Caco-2 (cell line): Measurements from ENCODE around the gene ST8SIA6. TPM values are rescaled to one million over a fixed set of nuclear protein-coding genes. Genes with fewer than 3 reads are reported as not detected.
A peak's percentile ranks its signal among the peaks of the same experiment; 100 is the strongest.

ENCODE experiments used
- BruUV-seq: library from RNA; stranded (reverse); fragments of 400-500 nt; replicated peaks from 2 replicates; lab custom pipeline; 2021; lab: Mats Ljungman, UMichigan
- CTCF ChIA-PET: fragments of 300-600 bp; sonication (Branson Sonifier 250); formaldehyde crosslinking; loops from one replicate; lab custom pipeline; 2022; ENCODE audit warnings: antibody characterized with exemption; lab: Charles Lee
- POLR2A ChIA-PET: fragments of 300-600 bp; sonication (Branson Sonifier 250); formaldehyde crosslinking; loops from one replicate; lab custom pipeline; 2022; ENCODE audit warnings: antibody characterized with exemption; lab: Charles Lee
- DNase-seq, 2 experiments: peaks; one replicate each; pipeline versions ENCODE4 v3.0.0 to v3.0.0-alpha.2; 2020 to 2022
- H3K27me3 ChIP-seq: replicated peaks from 2 replicates; pipeline ENCODE4 v1.6.0; 2011; ENCODE audit warnings: low read length; ENCODE audit not compliant: control insufficient read depth, insufficient read depth
- H3K36me3 ChIP-seq: 2 replicates; pipeline ENCODE4 v1.5.1; 2011; ENCODE audit warnings: low read length; ENCODE audit not compliant: control insufficient read depth, insufficient read depth
- H3K4me1 ChIP-seq: fragments of 250-450 bp; sonication (Bioruptor Pico); 2 replicates; pipeline ENCODE4 v1.5.1; 2020; ENCODE audit warnings: mild to moderate bottlenecking
- H3K4me3 ChIP-seq: 2 replicates; pipeline ENCODE4 v1.5.1; 2011; ENCODE audit warnings: low read depth, mild to moderate bottlenecking, control low read depth, low read length
- H3K9me3 ChIP-seq: fragments of 250-450 bp; sonication (Bioruptor Pico); 2 replicates; pipeline ENCODE4 v1.5.1; 2020; ENCODE audit warnings: mild to moderate bottlenecking, moderate library complexity
- H3K27ac Mint-ChIP-seq: one replicate; pipeline ENCODE4 v1.8.0; 2022; ENCODE audit warnings: mixed read lengths; ENCODE audit not compliant: unreplicated experiment
- H3K27me3 Mint-ChIP-seq: one replicate; pipeline ENCODE4 v1.8.0; 2022; ENCODE audit warnings: mixed read lengths; ENCODE audit not compliant: insufficient read depth, unreplicated experiment
- H3K36me3 Mint-ChIP-seq: one replicate; pipeline ENCODE4 v1.8.0; 2022; ENCODE audit warnings: mild to moderate bottlenecking, mixed read lengths; ENCODE audit not compliant: insufficient read depth, unreplicated experiment
- H3K4me1 Mint-ChIP-seq: one replicate; pipeline ENCODE4 v1.8.0; 2022; ENCODE audit warnings: low read depth, mixed read lengths; ENCODE audit not compliant: unreplicated experiment
- H3K4me3 Mint-ChIP-seq: one replicate; pipeline ENCODE4 v1.8.0; 2022; ENCODE audit warnings: mild to moderate bottlenecking, moderate library complexity, mixed read lengths; ENCODE audit not compliant: unreplicated experiment
- H3K9me3 Mint-ChIP-seq: one replicate; pipeline ENCODE4 v1.8.0; 2022; ENCODE audit warnings: mixed read lengths; ENCODE audit not compliant: unreplicated experiment
- intact Hi-C: fragments of 100-400 bp; cut with micrococcal nuclease; formaldehyde crosslinking; loops from one replicate; pipeline ENCODE4 v1.10.0; 2022; ENCODE audit not compliant: unreplicated experiment
- total RNA-seq: library from RNA; stranded (reverse); gene quantifications from 2 replicates; pipeline ENCODE4 v1.2.3, GENCODE V29; 2022
- TF ChIP-seq, protein P1 (sequence below), 2 experiments: fragments of 200-600 bp in 1 of 2; IDR thresholded peaks; 1 replicate in 1 of 2; 2 replicates in 1 of 2; pipeline versions ENCODE4 v1.5.1 to v1.8.0; 2011 to 2022; ENCODE audit warnings: antibody characterized with exemption in 1 of 2, control low read depth in 1 of 2, inconsistent platforms in 1 of 2, low read depth in 1 of 2, low read length in 1 of 2, mild to moderate bottlenecking in 1 of 2, moderate library complexity in 1 of 2; ENCODE audit not compliant: insufficient read depth in 1 of 2, severe bottlenecking in 1 of 2, unreplicated experiment in 1 of 2

ST8SIA6 gene
- total RNA-seq, 1 experiment from 2014 or later, result 0.16 TPM

DNA sequence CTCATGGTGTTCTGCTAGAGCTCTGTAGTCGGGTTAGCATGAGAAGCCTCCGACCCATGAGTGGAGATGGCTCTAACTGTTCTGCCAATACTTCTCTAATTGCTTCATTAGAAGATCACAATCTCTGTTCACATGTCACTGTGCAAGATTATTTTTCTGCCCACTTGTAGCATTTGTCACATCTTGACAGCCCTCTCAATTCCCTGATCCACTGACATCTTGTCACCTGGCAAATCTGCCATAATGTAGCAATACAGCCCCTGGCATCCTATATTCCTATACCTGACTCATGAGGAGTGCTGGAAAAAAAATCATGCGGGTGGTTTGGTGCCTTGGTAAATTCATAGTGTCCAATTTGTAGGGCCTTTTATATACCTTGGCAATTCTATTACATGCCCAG is 58.4 kb downstream of the ST8SIA6 start:
- TF ChIP-seq, protein P1, sequence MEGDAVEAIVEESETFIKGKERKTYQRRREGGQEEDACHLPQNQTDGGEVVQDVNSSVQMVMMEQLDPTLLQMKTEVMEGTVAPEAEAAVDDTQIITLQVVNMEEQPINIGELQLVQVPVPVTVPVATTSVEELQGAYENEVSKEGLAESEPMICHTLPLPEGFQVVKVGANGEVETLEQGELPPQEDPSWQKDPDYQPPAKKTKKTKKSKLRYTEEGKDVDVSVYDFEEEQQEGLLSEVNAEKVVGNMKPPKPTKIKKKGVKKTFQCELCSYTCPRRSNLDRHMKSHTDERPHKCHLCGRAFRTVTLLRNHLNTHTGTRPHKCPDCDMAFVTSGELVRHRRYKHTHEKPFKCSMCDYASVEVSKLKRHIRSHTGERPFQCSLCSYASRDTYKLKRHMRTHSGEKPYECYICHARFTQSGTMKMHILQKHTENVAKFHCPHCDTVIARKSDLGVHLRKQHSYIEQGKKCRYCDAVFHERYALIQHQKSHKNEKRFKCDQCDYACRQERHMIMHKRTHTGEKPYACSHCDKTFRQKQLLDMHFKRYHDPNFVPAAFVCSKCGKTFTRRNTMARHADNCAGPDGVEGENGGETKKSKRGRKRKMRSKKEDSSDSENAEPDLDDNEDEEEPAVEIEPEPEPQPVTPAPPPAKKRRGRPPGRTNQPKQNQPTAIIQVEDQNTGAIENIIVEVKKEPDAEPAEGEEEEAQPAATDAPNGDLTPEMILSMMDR (IDR thresholded peaks at IDR 0.05; ENCODE audit: insufficient read depth in 1 of 2, low read depth in 1 of 2, low read length in 1 of 2, severe bottlenecking in 1 of 2, unreplicated experiment in 1 of 2), result no peak

DNA sequence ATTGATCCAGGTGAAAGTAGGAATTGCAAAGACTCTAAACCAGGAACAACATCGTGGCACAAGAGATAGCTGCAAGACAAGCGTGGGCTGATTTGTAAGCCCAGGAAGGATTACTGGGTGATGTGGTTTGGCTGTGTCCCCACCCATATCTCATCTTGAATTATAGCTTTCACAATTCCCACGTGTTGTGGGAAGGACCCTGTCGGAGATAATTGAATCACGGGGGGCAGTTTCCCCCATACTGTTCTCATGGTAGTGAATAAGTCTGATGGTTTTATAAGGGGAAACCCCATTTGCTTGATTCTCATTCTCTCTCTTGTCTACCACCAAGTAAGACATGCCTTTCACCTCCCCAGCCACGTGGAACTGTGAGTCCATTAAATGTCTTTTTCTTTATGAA is 59.5 kb downstream of the ST8SIA6 start:
- no TSS peak for BruUV-seq
- TF ChIP-seq, protein P1 (IDR thresholded peaks at IDR 0.05; ENCODE audit: insufficient read depth in 1 of 2, low read depth in 1 of 2, low read length in 1 of 2, severe bottlenecking in 1 of 2, unreplicated experiment in 1 of 2), result no peak
- Histone ChIP-seq H3K36me3 (no peaks in the 10 kb centered on the region), H3K27me3 (no peaks in the 10 kb centered on the region), H3K4me1 (peaks cover 3% of the 10 kb centered on the region), H3K9me3 (no peaks in the 10 kb centered on the region), H3K4me3 (no peak overlapping the region)
- intact Hi-C loops, result no loop called here
- Mint-ChIP-seq H3K9me3 (peaks cover 10% of the 10 kb centered on the region), H3K4me1 (no peaks in the 10 kb centered on the region), H3K27ac (no peak overlapping the region), H3K4me3 (no peak overlapping the region), H3K36me3 (no peaks in the 10 kb centered on the region), H3K27me3 (no peaks in the 10 kb centered on the region)
- DNase-seq, result no peak
- CTCF ChIA-PET, result no interaction called here
- POLR2A ChIA-PET, result no interaction called here

More for the DNA sequence above, 58.4 kb downstream of the ST8SIA6 start:
- Histone ChIP-seq H3K4me3 (no peak overlapping the region), H3K4me1 (no peaks in the 10 kb centered on the region), H3K36me3 (no peaks in the 10 kb centered on the region), H3K27me3 (no peaks in the 10 kb centered on the region), H3K9me3 (no peaks in the 10 kb centered on the region)
- DNase-seq, result no peak
- Mint-ChIP-seq H3K36me3 (no peaks in the 10 kb centered on the region), H3K27me3 (no peaks in the 10 kb centered on the region), H3K9me3 (peaks cover 10% of the 10 kb centered on the region), H3K4me1 (no peaks in the 10 kb centered on the region), H3K27ac (no peak overlapping the region), H3K4me3 (no peak overlapping the region)
- ChIA-PET CTCF (no interaction called here), POLR2A (no interaction called here)
- BruUV-seq, result no TSS peak
- intact Hi-C loops, result no loop called here

DNA sequence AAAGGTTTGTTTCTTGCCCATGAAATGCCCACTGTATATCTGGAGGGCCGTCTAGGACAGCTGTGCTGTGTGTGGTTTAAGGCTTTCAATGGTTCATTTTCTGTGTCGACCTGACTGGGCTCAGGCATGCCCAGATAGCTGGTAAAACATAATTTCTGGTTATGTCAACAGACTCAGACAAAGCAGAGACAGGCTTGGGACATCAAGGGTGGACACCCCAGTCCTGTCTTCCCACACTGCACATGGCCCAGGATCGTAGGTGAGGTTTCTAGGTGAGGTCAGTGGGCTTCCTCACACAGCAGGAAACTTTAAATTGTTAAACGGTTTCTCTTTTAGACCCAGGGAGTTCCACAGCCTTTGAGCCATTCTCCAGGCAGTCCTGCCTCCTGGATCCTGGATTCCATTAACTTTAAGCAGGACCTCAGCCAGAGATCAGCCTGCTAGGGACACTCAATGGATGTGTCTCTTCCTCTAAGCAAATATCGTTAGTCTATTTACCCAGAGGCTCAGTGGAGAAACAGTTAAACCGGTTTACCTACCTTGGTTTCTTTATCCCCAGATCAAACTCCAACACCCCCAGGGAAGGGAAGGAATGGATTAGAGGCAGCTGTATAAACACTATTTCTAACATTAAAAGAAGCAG is 66.4 kb downstream of the ST8SIA6 start:
- Histone ChIP-seq H3K4me1 (peaks cover 34% of the 10 kb centered on the region), H3K9me3 (peaks cover 15% of the 10 kb centered on the region; the same call in 1 of the 2 replicates), H3K27me3 (no peaks in the 10 kb centered on the region), H3K36me3 (no peaks in the 10 kb centered on the region), H3K4me3 (no peak overlapping the region)
- TSS peak; percentile 98 for BruUV-seq
- TF ChIP-seq, protein P1 (IDR thresholded peaks at IDR 0.05; ENCODE audit: insufficient read depth in 1 of 2, low read depth in 1 of 2, low read length in 1 of 2, severe bottlenecking in 1 of 2, unreplicated experiment in 1 of 2), result no peak
- peak overlapping the region; percentile 57 for H3K4me3 Mint-ChIP-seq
- POLR2A ChIA-PET, result interaction anchor here (0.6 kb wide), 1 partner anchor 123 kb away, joined by 3 read pairs; no protein-coding TSS in a partner anchor
- peak; percentile 92 to 96 for DNase-seq
- CTCF ChIA-PET, result no interaction called here
- H3K36me3 Mint-ChIP-seq, result peaks cover 13% of the 10 kb centered on the region
- peak overlapping the region; percentile 48 for H3K27ac Mint-ChIP-seq
- H3K4me1 Mint-ChIP-seq, result peaks cover 25% of the 10 kb centered on the region
- no peaks in the 10 kb centered on the region for H3K27me3 Mint-ChIP-seq
- H3K9me3 Mint-ChIP-seq, result peaks cover 20% of the 10 kb centered on the region
- intact Hi-C loops, result loop anchor here (1.0 to 5.0 kb wide), 7 partner anchors 18 to 571 kb away; partner anchors contain the start of gene RSU1
